ENCODE data around the gene CISH. TPM values are rescaled to one million over a fixed set of nuclear protein-coding genes. Genes with fewer than 3 reads are reported as not detected.

Gene CISH, protein sequence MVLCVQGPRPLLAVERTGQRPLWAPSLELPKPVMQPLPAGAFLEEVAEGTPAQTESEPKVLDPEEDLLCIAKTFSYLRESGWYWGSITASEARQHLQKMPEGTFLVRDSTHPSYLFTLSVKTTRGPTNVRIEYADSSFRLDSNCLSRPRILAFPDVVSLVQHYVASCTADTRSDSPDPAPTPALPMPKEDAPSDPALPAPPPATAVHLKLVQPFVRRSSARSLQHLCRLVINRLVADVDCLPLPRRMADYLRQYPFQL
- total RNA-seq = 0.32 and 2.2 TPM in 2 replicates

DNA sequence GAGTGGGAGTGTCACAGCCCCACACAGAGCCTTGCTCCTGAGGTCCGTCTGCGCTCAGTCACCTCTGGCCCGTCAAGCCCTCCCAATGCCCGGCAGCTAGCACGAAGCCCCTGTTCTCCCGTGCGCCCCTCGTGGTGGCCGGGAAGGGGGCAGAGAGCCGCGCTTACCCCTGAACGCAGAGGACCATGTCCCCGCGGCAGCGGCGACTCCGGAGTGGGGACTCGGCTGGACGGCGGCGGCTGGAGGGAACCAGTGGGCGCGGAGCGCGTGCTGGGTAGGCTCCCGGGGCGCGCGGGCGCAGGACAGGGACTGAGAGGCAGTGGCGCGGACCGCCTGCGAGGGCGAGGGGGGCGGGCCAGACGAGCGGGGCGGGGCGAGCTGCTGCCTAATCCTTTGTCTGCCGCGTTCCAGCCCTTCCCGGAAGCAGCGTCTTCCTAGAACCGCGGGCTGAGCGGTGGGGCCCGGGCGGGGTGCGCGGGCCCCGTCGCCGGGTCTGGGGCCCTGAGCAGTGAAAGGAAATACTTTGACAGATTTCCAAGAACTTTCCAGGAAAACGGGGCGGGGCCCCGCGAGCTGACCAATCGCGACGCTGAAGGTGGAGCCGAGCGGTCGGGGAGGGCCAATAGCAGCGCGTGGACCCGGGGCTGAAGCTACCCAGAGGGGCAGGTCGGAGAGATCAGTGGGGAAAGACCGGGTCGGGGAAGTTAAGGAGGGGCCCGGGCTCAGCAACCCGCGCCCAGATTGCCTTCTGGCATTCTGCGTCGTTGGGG lies at the start of gene CISH:
CISH (minus strand) TSS at position 311 of the 770 bp plus-strand sequence; CDS start at position 187, 124 bp downstream.

DNA sequence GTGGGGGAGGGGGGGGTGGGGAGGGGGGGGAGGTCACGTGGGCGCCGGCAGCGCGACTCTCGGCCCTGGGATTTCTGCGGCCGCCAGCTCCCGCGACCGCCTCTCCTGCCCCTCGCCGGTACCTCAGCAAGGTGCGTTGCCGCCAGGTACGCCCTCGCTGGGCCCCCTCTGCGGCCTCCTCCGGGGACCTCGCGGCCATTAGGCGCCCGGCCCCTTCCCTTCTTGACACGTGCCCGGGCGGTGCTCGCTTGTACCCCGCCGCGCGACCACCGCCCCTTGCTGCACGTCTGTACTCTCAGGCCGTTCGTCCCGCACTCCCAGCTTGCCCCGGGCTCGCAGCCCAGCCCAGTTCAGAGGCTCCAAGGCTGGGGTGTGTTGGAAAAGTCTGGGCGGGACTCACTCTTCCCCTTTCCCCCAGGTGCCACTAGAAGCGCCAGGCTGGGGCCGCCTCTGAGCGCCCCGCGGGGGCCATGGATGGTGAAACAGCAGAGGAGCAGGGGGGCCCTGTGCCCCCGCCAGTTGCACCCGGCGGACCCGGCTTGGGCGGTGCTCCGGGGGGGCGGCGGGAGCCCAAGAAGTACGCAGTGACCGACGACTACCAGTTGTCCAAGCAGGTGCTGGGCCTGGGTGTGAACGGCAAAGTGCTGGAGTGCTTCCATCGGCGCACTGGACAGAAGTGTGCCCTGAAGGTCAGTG lies 5.7 kb upstream of the CISH start, which contains the start of gene MAPKAPK3:
MAPKAPK3 (plus strand) TSS at position 56 of the 696 bp plus-strand sequence; CDS start at position 471, 415 bp downstream.

DNA sequence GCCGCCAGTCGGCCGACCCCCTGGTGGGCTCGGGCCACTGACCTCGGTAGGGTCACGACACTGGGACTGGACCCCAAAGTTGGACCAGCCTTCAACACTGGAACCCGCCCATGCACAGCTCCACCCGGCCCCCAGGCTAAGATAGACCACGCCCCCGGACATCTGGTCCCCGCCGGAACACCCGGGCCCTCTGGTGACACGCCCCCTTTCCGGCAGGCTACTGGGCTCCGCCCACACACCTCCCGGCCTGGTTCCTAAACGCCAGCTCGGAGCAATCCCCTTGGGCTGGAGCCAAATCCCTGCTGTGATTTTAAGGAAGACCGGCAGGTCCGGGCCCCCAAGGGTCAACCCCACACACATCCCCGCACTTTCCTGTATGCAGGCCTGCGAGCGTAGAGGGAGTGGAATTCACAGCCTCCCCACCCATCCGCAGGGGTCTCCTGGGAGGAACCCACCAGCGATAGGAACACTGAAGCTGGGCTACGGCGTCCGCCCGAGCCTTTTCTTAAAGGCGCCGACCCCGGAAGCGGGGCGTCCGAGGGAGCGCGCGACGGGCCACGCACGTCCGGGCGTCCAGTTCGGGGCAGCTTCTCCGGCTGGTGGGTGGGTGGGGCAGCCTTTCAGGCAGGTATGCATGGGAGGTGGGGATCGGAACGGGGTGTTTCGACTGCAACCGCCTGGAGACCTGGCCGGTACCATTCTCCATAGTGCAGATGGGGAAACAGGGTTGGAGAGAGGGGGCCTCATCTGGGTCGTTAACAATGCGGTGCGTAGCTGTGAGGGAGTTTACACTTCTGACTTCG lies 42.4 kb downstream of the CISH start, which contains the start of gene HEMK1:
HEMK1 (plus strand) TSS at position 576 of the 803 bp plus-strand sequence. CDS start 1,583 bp downstream, outside the sequence.

DNA sequence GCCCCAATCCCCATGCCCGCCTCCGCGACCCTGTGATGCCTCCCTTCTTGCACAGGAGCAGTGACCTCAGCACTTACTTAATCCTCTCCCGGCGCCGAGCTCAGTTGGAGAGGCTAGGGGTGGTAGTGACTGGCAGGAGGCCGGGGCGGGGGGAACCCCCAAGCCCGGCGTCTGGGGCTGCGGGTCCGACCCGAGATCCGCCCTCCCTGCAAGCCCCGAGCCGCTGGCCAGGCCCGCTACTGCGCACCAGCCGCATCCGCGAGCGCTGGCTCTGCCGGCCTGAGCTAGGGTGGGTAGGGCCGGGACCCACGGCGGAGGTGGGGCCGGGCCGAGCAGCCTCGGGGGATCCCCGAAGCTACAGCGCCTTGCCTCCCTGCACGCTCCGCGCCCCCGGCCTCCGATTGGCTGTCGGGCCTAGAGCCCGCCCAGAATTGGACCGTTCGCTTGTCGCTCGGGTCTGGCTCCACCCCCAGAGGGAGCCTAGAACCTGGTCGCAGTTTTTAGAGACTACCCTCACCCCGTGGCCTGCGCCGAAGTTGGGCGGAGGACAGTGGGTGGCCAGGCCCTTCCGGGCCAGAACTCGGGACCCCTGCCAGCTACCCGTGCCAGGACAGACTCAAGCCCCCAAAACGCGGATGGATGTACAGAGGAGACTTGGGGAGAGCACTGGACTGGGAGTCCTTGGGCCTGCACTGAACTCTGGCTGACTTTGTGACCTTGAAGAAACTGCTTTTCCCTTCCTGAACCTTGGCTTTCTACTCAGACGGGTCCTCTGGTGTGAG lies 44.0 kb downstream of the CISH start, which contains the start of gene C3orf18:
C3orf18 (minus strand) TSS at position 362 of the 782 bp plus-strand sequence. CDS start 2,048 bp downstream, outside the sequence.

Other genes with a start within 250 kb of the CISH start
- not detected in 2 replicates for gene CACNA2D2, start 108.1 kb downstream of the CISH start, total RNA-seq
- 4.5 and 11.9 TPM in 2 replicates for gene C3orf18, start 44.0 kb downstream of the CISH start, total RNA-seq
- gene HEMK1, start 42.3 kb downstream of the CISH start, total RNA-seq = 6.8 and 19.5 TPM in 2 replicates
- 18.6 and 27.9 TPM in 2 replicates for gene MAPKAPK3, start 5.4 kb upstream of the CISH start, total RNA-seq
- gene DOCK3, start 63.2 kb upstream of the CISH start, total RNA-seq = under 0.01 and 0.16 TPM in 2 replicates